Astrocyte of the cerebellum (primary cell): ENCODE data around the gene MUC21.

ENCODE experiments used
- DNase-seq: peaks from one replicate; pipeline ENCODE4 v3.0.0-alpha.2; 2011; ENCODE audit warnings: low read depth
- H3K4me3 ChIP-seq: 2 replicates; pipeline ENCODE4 v1.5.1; 2011; ENCODE audit warnings: mild to moderate bottlenecking, low read depth, low read length, moderate library complexity
- CTCF ChIP-seq: IDR thresholded peaks from 2 replicates; pipeline ENCODE4 v1.5.1; 2012; ENCODE audit warnings: low read length, low read depth, moderate library complexity, mild to moderate bottlenecking; ENCODE audit errors: missing control alignments
- in situ Hi-C: cut with HindIII; loops from 2 replicates; pipeline ENCODE4 v1.10.0; 2017; ENCODE audit warnings: low sequenced_read_pairs

Gene MUC21

GRCh38 chr6:30983439-30983838 is at the start of gene MUC21:
Gene MUC21 (plus strand): TSS chr6:30983718. CDS start chr6:30983959, 241 bp downstream.
- DNase-seq = no peak
- no peak for TF ChIP-seq CTCF
- H3K4me3 ChIP-seq = no peak within 1 kb of the TSS
- in situ Hi-C loops = no loop called here

- no peak overlapping the region for H3K4me3 ChIP-seq
- TF ChIP-seq CTCF = no peak
- in situ Hi-C loops = no loop called here
- DNase-seq = no peak
These were observed 48.5 kb upstream of the MUC21 start for GRCh38 chr6:30935018-30935417.

DNA sequence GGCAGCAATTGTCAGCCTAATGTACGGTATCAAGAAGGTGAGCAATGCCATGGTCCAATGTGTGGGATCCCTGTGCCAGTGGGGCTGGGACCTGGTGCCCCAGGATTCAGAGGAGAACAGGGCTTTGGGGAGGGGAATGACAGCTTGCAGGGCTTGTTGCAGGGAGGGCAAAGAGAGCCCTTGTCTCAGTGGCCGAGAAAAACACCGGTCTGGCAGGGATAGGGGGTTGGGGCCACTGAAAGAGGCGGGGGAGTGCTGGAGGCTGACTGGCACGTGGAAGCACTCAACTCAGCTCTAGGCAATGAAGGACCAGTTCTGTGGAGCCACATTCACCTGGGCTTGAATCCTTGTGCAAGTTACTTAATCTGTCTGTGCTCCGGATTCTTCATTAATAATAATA is 46.3 kb upstream of the MUC21 start:
- no peak for TF ChIP-seq CTCF
- DNase-seq = no peak
- in situ Hi-C loops = no loop called here
- no peak overlapping the region for H3K4me3 ChIP-seq

DNA sequence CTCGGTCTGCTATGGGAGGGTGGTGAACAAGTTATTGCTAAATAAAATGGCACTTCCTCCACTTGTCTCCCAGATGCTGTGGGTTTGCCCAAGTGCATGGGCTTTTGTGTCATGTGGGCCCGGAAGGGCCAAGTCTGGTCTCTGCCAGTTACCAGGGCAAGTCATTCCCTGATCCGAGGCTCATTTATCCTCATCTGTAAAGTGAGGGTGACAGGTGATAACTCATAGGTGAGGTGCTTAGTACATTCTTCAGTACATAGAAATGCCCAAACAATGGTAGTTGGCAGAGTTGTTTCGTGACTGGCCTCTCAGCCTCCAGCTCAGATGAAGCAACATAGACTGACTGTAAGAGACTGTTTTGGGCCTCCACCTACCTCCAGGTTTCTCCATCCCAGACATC is 44.8 kb upstream of the MUC21 start:
- in situ Hi-C loops = no loop called here
- no peak overlapping the region for H3K4me3 ChIP-seq
- no peak for TF ChIP-seq CTCF
- no peak for DNase-seq

GRCh38 chr6:30939473-30939872 is 44.0 kb upstream of the MUC21 start:
- DNase-seq = no peak
- in situ Hi-C loops = no loop called here
- TF ChIP-seq CTCF = no peak
- H3K4me3 ChIP-seq = no peak overlapping the region

GRCh38 chr6:30940361-30940986 is 43.0 kb upstream of the MUC21 start, which contains the start of gene MUCL3:
Gene MUCL3 (plus strand): TSS chr6:30940973. CDS start chr6:30941000, 27 bp downstream.
- no peak within 1 kb of the TSS for H3K4me3 ChIP-seq
- DNase-seq = no peak
- no peak for TF ChIP-seq CTCF
- in situ Hi-C loops = no loop called here
